ENCODE results near the gene BRICD5. TPM values are rescaled to one million over a fixed set of nuclear protein-coding genes. Genes with fewer than 3 reads are reported as not detected.

Gene BRICD5
- total RNA-seq, 1 donor from 2014 or later, result 5.2 TPM

- TF ChIP-seq CTCF (IDR thresholded peaks at IDR 0.05) (no peak), EZH2 (IDR thresholded peaks at IDR 0.05) (no peak), EZH2phosphoT487 (IDR thresholded peaks at IDR 0.05) (no peak)
- H3K27me3 Mint-ChIP-seq (ENCODE audit: insufficient read depth, low read depth), result peaks cover 9% of the 10 kb centered on the region
- no peak for DNase-seq (ENCODE audit: low spot score)
- H3K9ac ChIP-seq, result no peak overlapping the region
- H3K4me3 Mint-ChIP-seq, result no peak overlapping the region
- no peaks in the 10 kb centered on the region for H3F3A ChIP-seq (ENCODE audit: low read depth)
- no peaks in the 10 kb centered on the region for H3K9me3 Mint-ChIP-seq
- H3K27ac Mint-ChIP-seq, result peak overlapping the region; percentile 74
- no peaks in the 10 kb centered on the region for H4K20me1 ChIP-seq (ENCODE audit: low read depth)
- no peaks in the 10 kb centered on the region for H3K9me3 ChIP-seq (ENCODE audit: low read depth)
- no peaks in the 10 kb centered on the region for H3K79me2 ChIP-seq (ENCODE audit: low read depth)
- no peak overlapping the region for H3K27ac ChIP-seq
- no peaks in the 10 kb centered on the region for H3K27me3 ChIP-seq
- H3K4me3 ChIP-seq, result no peak overlapping the region
- no peaks in the 10 kb centered on the region for H3K36me3 ChIP-seq
- H3K4me2 ChIP-seq, result no peak overlapping the region
- no peak overlapping the region for H2AFZ ChIP-seq (replicated peaks)
- H3K4me1 ChIP-seq, result no peaks in the 10 kb centered on the region
- peaks cover 3% of the 10 kb centered on the region for H3K4me1 Mint-ChIP-seq
- peaks cover 2% of the 10 kb centered on the region for H3K36me3 Mint-ChIP-seq
These were observed 24.2 kb downstream of the BRICD5 start for GRCh38 chr16:2186505-2186904.

- Histone ChIP-seq H3K4me3 (no peak overlapping the region), H4K20me1 (ENCODE audit: low read depth) (no peaks in the 10 kb centered on the region), H3F3A (ENCODE audit: low read depth) (no peaks in the 10 kb centered on the region), H3K27me3 (no peaks in the 10 kb centered on the region), H3K27ac (no peak overlapping the region), H2AFZ (replicated peaks) (no peak overlapping the region), H3K9ac (no peak overlapping the region), H3K9me3 (ENCODE audit: low read depth) (no peaks in the 10 kb centered on the region), H3K4me2 (no peak overlapping the region), H3K4me1 (no peaks in the 10 kb centered on the region), H3K79me2 (ENCODE audit: low read depth) (no peaks in the 10 kb centered on the region), H3K36me3 (no peaks in the 10 kb centered on the region)
- Mint-ChIP-seq H3K9me3 (no peaks in the 10 kb centered on the region), H3K27ac (peak overlapping the region; percentile 74), H3K36me3 (peaks cover 2% of the 10 kb centered on the region), H3K4me1 (peaks cover 3% of the 10 kb centered on the region), H3K4me3 (no peak overlapping the region), H3K27me3 (ENCODE audit: insufficient read depth, low read depth) (peaks cover 9% of the 10 kb centered on the region)
- no peak for TF ChIP-seq CTCF (IDR thresholded peaks at IDR 0.05)
- no peak for TF ChIP-seq EZH2phosphoT487 (IDR thresholded peaks at IDR 0.05)
- TF ChIP-seq EZH2 (IDR thresholded peaks at IDR 0.05), result no peak
- no peak for DNase-seq (ENCODE audit: low spot score)
These were observed 24.6 kb downstream of the BRICD5 start for GRCh38 chr16:2186064-2186463.

DNA sequence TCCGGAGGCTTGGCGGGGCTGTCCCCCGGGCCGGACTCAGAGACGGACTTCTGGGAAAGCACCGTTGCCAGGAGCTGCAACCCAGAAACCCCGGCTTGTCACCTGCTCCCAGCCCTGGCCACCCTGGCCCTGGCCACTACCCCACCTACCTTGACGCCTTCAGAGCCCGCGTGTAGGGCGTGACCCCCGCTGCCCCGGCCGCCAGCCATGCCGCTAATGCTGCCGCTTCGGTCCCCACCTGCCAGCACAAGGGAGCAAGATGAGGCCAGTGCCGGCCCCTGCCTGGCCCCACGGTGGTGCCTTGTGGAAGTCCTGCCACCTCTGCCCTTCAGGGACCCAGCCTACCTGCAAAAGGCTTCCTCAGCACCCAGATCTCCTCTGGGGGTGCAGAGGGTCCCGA lies 25.7 kb downstream of the BRICD5 start:
- Histone ChIP-seq H3K27me3 (no peaks in the 10 kb centered on the region), H2AFZ (replicated peaks) (no peak overlapping the region), H3K9me3 (ENCODE audit: low read depth) (no peaks in the 10 kb centered on the region), H3K79me2 (ENCODE audit: low read depth) (no peaks in the 10 kb centered on the region), H3K4me1 (no peaks in the 10 kb centered on the region), H3F3A (ENCODE audit: low read depth) (no peaks in the 10 kb centered on the region), H4K20me1 (ENCODE audit: low read depth) (no peaks in the 10 kb centered on the region), H3K4me3 (no peak overlapping the region), H3K27ac (no peak overlapping the region), H3K36me3 (no peaks in the 10 kb centered on the region), H3K4me2 (no peak overlapping the region), H3K9ac (no peak overlapping the region)
- no peak for DNase-seq (ENCODE audit: low spot score)
- H3K4me3 Mint-ChIP-seq, result no peak overlapping the region
- peaks cover 3% of the 10 kb centered on the region for H3K4me1 Mint-ChIP-seq
- no peaks in the 10 kb centered on the region for H3K9me3 Mint-ChIP-seq
- peaks cover 2% of the 10 kb centered on the region for H3K36me3 Mint-ChIP-seq
- peaks cover 9% of the 10 kb centered on the region for H3K27me3 Mint-ChIP-seq (ENCODE audit: insufficient read depth, low read depth)
- TF ChIP-seq EZH2phosphoT487 (IDR thresholded peaks at IDR 0.05) (no peak), CTCF (IDR thresholded peaks at IDR 0.05) (no peak), EZH2 (IDR thresholded peaks at IDR 0.05) (no peak)
- H3K27ac Mint-ChIP-seq, result no peak overlapping the region
